ENCODE measurements around the gene ADAMTS2.
"Not testable (repeated sequence)": the region's sequence is repeated elsewhere in the genome, so short reads cannot be mapped to it uniquely, and the experiment has no call there.

ADAMTS2 gene

DNA sequence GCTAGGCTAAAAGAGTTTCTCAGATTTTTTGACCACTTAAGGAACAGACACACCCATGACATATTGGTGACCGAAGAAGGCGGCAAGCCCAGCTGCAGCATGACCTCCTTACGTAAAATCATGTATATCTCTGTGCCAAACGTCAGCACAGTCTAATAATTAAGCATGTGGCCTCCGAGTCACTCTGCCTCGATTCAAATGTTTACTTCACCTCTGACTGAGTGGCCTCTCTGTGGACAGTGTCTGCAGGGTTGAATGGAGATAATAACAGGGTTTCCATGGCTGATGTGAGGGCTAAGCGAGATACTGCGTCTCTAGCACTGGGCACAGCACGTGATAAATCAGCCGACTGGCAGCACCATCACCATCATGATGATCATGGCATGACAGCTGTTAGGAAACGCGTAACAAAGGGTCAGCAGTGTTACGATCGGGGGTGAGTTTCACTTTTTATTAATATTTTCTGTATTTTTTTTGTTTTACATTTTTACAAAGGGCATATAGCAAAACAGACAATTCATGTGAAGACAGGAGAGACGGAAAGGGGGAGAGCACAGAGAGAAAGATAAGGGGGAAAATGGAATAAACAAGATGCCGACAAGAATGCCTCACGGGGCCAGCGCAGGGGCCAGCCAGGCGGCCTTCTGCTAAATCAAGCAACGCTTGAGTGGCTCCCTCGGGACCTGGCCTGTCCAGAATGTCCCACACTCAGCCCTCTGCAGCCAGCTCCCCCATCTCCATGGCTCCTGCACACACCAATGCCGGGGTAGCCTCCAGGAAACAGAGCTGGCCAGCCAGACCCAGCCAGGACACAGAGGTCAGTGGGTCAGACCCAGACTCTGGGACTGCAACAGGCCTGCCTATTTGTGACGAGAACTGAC, 60.3 kb downstream of the ADAMTS2 start:
- TF ChIP-seq, protein P1, sequence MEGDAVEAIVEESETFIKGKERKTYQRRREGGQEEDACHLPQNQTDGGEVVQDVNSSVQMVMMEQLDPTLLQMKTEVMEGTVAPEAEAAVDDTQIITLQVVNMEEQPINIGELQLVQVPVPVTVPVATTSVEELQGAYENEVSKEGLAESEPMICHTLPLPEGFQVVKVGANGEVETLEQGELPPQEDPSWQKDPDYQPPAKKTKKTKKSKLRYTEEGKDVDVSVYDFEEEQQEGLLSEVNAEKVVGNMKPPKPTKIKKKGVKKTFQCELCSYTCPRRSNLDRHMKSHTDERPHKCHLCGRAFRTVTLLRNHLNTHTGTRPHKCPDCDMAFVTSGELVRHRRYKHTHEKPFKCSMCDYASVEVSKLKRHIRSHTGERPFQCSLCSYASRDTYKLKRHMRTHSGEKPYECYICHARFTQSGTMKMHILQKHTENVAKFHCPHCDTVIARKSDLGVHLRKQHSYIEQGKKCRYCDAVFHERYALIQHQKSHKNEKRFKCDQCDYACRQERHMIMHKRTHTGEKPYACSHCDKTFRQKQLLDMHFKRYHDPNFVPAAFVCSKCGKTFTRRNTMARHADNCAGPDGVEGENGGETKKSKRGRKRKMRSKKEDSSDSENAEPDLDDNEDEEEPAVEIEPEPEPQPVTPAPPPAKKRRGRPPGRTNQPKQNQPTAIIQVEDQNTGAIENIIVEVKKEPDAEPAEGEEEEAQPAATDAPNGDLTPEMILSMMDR (IDR thresholded peaks at IDR 0.05; ENCODE audit: low read depth, low read length), result no peak
- H3K4me3 ChIP-seq (ENCODE audit: low read depth, low read length), result no peak overlapping the region

DNA sequence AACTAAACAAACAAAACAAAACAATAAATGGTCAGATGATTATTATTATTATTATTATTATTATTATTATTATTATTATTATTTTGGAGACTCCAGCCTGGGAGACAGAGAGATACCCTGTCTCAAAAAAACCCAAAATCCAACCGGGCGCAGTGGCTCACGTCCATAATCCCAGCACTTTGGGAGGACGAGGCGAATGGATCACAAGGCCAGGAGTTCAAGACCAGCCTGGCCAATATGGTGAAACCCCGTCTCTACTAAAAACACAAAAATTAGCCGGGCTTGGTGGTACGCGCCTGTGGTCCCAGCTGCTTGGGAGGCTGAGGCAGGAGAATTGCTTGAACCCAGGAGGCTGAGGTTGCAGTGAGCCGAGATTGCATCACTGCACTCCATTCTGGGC, 61.4 kb downstream of the ADAMTS2 start:
- not testable (repeated sequence) for H3K4me3 ChIP-seq (ENCODE audit: low read depth, low read length)

DNA sequence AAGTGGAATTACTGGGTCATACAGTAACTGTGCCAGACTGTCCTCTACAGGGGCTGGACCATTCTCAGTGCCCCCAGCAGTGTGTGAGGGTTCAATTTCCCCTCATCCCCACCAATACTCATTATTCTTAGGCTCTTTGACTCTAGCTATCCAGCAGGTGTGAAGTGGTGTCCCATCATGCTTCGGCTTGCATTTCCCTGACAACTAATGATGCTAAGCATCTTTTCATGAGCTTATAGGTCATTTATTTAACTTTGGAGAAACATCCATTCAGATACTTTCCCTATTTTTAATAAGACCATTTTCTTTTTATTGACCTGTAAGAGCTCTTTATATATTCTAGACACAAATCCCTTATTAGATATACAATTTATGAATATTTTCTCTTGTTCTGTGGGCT, 63.6 kb downstream of the ADAMTS2 start:
- TF ChIP-seq, protein P1 (IDR thresholded peaks at IDR 0.05; ENCODE audit: low read depth, low read length), result no peak
- no peak overlapping the region for H3K4me3 ChIP-seq (ENCODE audit: low read depth, low read length)

DNA sequence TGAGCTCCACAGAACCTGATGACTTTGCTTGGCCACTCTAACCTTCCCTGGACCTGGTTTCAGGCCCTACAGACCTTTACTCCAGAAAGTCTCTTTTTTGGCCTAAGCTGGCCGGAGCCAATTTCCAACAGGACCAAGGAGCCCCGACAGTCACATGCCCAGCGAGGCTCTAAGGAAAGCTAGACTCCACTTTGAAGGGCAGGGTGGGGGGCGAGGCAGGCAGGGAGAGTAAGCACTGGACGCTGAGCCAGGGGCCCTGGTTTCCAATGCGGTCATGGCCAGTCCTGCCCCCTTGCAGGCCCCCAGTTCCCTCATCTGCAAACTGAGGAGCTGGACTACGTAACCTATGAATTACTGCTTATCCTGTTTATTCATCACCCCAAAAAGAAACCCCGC, 65.2 kb downstream of the ADAMTS2 start:
- no peak overlapping the region for H3K4me3 ChIP-seq (ENCODE audit: low read depth, low read length)
- TF ChIP-seq, protein P1 (IDR thresholded peaks at IDR 0.05; ENCODE audit: low read depth, low read length), result no peak

DNA sequence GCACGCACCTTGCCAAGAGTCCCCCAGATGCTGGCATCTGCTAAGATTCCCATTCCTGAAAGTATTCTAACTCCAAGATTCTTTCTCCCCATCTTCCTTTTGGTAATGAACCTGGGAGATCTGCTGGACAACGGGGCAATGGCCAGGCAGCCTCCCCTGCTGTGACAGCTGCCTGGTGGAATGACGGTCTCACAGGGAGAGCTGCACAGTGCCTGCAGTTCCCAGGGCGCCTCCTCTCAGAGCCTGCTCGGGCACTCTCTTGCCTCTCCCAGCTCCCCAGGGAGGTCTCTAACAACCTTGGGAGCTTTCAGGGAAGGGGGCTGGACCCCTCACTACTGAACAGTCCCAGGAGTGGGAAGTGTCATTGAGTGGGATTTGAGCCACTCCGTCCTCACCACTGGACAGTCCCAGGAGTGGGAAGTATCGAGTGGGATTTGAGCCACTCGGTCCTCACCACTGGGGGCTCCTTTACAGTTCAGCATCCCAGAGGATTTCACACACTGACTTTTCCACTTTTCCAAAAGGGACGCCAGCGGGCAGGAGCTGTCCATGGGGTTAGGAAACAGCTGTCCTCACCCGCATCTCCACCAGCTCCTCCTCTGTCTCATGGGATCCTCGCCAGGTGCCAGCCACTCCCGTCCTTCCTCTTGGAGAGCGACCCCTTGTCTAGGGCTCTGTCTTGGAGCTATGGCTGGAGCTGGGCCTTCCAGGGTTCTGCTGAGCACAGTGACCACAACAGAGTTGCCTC, 65.7 kb downstream of the ADAMTS2 start:
- H3K4me3 ChIP-seq (ENCODE audit: low read depth, low read length), result no peak overlapping the region
- TF ChIP-seq, protein P1 (IDR thresholded peaks at IDR 0.05; ENCODE audit: low read depth, low read length), result no peak

DNA sequence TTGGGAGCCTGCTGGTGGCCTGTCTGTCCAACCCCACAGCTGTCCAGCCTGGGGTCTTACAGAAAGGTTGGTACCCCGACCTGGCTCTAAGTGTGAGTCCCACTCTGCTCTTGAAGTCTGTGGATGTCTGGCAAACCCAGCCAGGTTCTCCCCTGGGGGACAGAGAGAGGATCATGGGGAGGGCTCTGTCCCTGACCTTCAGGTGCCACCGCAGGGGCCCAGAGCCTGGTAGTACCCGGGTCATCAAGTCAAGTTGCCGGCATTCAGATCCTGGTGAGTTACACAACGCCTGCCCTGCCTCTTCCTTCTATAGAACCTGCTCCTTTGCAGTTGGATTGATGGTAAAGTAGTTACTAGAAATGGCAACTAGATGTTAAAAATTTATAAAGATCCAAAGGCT, 66.7 kb downstream of the ADAMTS2 start:
- H3K4me3 ChIP-seq (ENCODE audit: low read depth, low read length), result no peak overlapping the region
- TF ChIP-seq, protein P1 (IDR thresholded peaks at IDR 0.05; ENCODE audit: low read depth, low read length), result no peak

DNA sequence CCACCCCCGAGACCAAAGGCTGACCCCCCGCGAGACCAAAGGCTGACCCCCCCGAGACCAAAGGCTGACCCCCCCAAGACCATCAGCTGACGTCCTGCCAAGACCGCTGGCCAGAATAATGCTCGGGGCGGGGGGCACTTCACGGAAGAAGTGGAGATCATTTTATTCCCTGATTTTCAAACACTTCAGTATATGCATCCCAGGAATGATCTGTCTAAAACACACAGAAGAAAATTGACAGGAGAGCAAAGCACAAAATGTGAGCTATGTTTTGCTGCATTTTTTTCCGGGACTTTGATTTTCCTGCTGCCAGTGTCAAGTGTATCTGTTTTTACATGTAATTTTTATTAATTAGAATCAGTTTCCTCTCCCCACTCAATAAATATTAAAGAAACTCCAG, 67.1 kb downstream of the ADAMTS2 start:
- H3K4me3 ChIP-seq (ENCODE audit: low read depth, low read length), result no peak overlapping the region
- TF ChIP-seq, protein P1 (IDR thresholded peaks at IDR 0.05; ENCODE audit: low read depth, low read length), result no peak

Data from WI38 (cell line).